ENCODE data around the gene ANGPT4.
"Not testable (repeated sequence)": the region's sequence is repeated elsewhere in the genome, so short reads cannot be mapped to it uniquely, and the experiment has no call there.

Gene ANGPT4

DNA sequence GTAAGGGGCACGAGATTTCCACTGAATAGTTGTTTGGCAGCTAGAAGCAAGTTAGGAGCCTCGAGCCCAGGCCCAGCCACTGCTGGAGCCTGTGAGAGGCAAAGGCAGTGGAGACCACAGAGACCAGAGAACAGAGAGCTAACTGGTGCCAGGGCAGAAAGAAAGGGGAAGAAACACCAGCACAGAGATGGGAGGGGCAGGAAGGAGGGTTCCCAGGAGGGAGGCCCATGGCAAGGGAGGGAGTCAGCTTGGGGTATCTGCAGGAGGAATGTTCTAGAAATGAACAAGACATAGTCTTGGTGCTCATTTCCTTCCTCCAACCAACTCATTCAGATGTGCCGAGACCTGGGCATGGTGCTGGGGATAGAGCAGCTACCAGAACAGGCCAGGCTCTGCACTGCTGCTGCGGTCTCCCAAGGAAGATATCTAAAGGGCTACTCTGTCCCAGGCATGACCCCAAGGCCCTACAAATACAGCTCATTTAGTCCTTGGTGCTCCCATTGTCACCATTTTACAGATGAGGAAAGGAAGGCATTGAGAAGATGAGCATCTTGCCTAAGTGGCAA, 10.7 kb downstream of the ANGPT4 start:
- no peak for DNase-seq

GRCh38 chr20:904039-904545, 12.0 kb downstream of the ANGPT4 start:
- no peak for DNase-seq

DNA sequence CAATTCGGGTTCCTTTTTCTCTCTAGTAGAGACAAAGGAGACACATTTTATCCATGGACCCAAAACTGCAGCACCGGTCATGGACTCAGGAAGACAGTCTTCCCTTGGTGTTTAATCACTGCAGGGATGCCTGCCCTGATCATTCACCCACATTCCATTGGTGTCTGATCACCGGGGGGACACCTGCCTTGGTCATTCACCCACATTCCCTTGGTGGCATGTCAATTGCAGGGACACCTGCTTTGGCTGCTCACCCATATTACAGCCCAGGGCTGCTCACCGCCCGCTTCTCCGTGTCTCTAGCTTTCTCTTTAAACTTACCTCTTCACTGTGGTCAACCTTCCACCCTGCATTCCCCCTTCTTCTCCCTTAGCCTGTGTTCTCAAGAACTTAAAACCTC, 18.7 kb downstream of the ANGPT4 start:
- not testable (repeated sequence) for DNase-seq

DNA sequence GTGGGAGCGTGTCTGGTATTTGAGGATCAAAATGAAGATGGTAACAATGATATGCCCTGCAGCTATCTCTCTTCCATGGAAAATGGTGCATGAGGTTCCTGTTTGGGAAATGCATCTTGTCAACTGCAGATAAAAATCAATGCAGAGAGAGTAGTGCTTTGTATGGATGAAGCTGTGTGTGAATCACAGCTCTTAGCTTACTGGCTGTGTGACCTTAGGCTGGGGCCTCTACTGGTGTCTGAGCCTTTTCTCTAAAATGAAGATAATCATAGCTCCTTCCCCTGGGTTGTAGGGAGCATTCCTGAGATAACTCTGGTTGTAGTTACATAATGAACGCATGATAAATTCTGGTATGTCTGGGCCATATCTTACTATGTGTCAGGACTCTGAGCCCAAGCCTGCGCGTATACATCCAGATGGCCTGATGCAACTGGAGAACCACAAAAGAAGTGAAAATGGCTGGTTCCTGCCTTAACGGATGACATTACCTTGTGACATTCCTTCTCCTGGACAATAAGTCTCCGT, 19.6 kb downstream of the ANGPT4 start:
- no peak for DNase-seq

DNA sequence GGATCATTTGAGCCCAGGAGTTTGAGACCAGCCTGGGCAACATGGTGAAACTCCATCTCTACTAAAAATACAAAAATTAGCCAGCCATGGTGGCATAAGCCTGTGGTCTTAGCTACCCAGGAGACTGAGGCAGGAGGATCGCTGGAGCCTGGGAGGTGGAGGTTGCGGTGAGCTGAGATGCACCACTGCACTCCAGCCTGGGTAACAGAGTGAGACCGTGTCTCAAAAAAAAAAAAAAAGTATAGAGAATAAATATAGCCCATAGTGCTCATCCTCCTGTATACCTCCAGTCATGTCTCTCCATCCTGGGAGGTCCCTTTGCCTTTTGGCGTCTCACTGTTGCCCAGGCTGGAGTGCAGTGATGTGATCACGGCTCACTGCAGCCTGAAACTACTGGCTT, 23.8 kb downstream of the ANGPT4 start:
- not testable (repeated sequence) for DNase-seq

DNA sequence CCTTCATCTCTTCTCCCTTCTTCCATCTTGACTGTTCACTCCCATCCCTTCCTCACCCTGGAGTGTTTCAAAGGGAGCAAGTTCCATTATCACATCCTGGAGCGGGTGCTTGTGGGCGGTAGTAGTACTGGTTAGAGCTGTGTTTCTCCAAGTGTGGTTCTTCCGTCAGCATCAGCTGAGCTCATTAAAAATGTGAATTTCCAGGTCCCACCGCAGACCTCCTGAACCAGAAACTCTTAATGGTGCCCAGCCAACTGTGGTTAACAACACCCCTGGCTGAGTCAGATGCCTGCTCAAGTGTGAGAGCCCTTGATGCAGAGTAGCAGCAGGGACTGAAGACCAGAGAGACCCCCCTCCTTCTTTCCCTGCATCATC, 24.4 kb downstream of the ANGPT4 start:
- DNase-seq = no peak

GRCh38 chr20:891058-891705, 25.0 kb downstream of the ANGPT4 start:
- DNase-seq = no peak

DNA sequence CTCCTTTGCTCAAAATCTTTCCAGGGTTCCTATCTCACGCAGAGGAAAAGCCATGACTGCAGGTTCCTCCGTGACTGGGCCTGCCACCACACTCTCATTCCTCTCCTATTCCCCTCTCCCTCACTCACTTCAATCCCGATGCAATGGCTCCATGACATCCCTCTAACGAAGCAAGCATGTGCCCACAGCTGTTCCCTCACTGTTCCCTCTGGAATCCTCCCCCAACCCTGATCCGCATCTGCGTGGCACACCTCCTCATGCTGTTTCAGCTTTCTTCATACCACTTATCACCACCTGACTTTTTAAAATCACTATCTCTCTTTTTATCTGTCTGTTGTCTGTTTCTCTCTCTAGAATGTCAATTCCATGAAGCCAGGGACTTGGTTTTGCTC, 25.5 kb downstream of the ANGPT4 start:
- no peak for DNase-seq

- no peak for DNase-seq
Observed at GRCh38 chr20:889932-890463, 26.1 kb downstream of the ANGPT4 start.

DNA sequence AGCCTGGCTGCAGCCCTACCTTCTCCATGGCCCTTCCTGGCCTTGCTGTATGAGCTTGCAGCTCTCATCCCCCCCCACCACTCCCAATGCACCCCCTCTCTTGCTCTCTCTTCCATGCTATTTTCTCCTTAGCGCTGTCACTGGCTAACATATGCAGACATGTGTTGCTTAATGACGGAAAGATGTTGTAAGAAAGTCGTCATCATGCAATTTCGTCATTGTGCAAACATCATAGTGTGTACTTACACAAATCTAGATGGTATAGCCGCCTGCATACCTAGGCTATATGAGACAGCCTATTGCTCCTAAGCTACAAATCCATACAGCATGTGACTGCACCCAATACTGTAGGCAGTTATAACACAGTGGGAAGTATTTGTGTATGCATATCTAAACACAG, 27.0 kb downstream of the ANGPT4 start:
- no peak for DNase-seq

GRCh38 chr20:888057-888456, 28.1 kb downstream of the ANGPT4 start:
- no peak for DNase-seq

- no peak for DNase-seq
Observed at GRCh38 chr20:887137-887536, 29.0 kb downstream of the ANGPT4 start.

DNA sequence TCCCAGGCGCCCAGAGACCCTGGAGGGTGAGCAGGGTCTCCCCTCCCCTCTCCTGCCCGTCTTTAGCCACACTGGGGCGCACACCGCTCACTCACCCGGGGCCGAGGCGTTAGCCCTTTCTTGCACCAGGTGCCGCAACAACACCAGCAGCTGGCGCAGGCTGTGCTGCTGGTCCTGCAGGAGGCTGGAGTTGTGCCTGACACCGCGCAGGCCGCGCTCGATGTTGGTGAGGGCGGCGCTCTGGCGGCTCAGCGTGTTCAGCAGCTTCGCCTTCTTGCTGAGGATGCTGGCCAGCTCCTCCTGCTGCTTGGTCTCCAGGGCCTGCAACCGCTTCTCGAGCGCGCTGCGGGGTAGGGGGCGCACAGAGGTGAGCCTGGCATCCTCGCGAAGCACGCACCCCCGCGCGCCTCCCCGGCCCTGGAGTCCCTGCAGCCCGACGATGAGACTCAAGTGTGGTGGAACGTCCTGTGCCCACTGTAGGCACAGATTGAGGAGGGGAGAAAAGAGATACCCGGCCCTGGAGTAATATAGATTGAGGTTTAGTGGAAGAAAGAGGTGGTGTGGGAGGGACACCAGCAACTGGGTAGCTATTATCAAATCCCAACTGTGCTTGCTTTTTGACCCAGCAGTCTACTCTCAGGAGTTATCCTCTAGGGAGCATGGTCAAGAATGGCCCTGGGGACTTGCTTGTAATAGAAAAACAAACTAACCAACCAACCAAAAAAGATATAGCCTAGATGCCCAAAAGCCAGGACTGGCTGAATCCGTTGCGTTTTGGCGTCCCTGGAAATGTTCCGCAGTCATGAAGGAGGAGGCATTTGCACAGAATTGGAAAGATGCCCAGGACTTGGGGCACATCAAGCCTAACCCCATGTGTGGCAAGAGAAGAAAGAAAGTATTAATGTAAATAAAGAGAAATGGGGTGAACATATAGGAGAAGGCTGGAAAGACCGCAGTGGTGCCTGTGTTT, 30.9 kb downstream of the ANGPT4 start:
- peak; percentile 12 for DNase-seq

DNA sequence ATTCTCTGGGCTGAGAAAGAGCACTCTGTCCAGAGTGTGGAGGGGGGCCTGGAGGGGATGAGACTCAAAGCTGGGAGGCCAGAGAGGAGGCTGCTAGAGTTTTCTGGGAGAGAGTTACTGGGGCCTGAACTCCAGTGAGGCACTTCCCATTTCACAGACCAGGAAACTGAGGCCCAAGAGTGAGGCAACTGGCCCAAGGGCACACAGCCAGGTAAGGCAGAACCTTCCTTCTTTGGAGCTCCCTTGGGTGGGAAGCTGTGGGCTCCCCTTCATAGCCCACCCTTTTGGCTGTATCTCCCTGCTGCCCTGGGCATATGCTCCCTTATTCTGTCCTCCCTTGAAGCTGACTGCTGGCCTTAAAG, 34.4 kb downstream of the ANGPT4 start:
- DNase-seq = no peak

DNA sequence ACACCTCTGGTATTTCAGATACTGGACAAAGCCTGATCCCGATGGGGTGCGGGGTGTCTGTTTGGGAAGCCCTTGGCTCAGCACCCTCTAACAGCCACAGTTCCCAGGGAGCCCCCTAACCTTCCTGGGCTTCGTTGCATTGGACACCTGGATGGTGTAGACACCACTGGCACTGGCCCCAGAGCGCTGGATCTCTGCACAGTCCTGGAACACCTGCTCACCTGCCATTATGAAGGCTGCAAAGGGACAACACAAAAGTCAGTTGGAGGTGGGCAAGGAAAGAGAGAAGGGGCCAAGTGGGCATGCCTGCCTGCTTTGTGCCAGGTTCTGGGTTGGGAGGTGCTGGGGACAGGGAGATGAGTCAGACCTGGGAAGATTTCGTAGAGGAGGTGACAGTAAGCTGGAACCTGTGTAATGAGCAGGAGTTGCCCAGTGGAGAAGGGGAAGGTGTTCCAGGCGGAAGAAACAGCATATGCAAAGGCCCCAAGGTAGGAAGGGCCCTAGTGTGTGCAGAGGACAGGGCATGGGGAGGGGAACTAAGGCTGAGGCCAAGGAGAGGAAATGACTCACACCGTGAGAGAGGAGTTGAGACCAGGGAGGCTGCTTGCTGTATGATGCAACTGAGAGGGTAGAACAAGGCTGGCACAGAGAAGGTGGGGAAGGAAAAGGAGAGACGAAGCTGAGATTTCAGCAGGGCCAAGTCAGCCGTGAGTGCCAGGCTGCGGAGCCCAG, 34.9 kb downstream of the ANGPT4 start:
- peak; percentile 74 for DNase-seq

DNA sequence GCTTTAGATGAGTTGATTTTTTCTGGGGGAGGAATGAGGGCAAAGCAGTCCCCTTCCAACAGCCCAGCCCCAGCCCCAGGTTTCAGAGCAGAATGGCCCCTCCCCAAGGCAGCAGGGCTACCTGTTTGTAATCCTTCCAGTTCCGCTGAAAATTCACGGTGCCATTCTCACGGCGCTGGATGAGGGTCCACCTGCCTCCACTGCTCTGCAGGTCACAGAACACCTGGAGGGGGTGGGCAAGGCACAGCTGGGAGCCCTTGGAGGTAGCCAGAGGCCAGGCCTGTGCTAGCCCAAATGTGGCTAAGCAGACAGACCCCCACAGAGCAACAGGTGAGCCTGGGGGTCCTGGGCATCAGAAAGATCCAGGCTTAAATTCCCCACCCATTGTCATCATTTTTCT, 36.5 kb downstream of the ANGPT4 start:
- no peak for DNase-seq

DNA sequence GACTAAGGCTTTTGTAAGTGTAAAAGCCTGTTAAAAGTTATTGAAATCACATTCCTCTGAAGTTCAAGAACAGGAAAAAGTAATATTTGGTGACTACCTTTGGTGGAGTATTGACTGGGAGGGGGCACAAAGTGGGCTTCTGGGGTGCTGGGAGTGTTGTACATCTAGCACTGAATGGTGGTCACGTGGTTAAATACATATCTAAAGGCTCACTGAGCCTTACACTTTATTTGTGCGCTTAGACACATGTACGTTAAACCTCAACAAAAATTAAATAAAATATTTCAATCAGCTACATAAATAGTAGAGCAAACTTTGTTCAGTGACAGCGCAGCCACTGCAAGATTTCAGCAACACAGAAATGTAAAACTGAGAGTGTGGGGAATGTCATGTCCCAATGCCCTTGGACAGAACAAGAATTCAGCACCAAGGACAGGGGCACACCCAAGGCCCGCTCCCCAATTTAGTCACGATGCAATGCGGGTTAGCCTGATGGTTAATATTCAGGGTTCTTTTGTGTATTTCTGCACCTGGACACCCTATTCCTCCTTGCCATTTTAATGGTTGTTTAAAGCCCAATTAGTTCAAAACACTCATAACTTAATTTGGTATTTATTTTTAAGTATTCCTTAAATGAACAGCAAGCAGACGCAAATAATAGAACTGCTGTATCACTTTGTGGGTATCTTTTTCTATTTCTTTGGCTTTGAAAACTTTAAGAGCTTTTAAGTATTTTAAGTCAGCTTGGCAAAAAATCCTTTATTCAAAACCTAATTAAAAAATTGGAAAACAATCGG, 37.4 kb downstream of the ANGPT4 start:
- DNase-seq = no peak

DNA sequence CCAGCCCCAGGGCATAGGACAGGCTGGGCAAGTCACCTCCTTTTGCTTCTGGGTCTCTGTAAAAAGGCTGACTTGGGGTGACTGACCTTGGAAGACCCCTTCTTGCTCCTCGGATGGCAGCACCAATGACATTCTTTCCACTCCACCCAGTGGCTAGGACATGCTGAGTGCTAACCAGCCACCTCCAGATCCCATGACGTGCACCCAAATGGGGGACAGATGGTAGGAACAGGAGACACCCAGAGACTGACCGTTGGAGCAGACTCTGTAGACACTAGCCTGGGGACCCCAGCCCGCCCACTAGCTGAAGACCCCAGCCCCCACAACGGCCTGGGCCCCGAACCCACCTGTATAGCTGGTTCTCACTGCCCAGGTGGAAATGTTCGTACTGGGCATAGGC, 38.3 kb downstream of the ANGPT4 start:
- no peak for DNase-seq

DNA sequence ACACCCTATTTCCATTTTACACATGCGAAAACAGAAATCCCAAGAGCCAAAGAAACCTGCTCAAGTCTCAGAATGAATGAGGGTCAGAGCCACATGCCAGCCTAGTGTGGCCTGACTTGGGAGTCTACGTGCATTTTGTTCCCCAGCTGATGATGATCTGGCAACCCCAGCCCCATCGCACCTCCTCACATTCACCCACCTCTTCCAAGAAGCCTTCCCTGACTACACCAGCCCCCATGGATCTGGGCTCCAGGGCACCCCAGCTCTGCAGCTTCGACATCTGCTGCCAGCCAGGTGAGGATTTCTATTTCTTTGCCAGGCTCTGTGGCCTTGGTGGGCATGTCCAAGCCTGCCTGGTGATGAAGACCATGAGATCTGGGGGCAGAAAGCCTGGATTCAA, 41.0 kb downstream of the ANGPT4 start:
- no peak for DNase-seq

GRCh38 chr20:873875-874607, 42.1 kb downstream of the ANGPT4 start:
- DNase-seq = no peak

All from HCEC 1CT (cell line).